ENCODE measurements around the gene TARBP1. TPM values are rescaled to one million over a fixed set of nuclear protein-coding genes. Genes with fewer than 3 reads are reported as not detected.
A peak's percentile ranks its signal among the peaks of the same experiment; 100 is the strongest.

The TARBP1 gene
- total and polyA plus RNA-seq, 2 of the 8 experiments (the other 6 are each of a cell fraction or from before 2014, with no cell fraction given): 21.9 to 32.3 TPM

GRCh38 chr1:234373064-234373958 is 105.7 kb downstream of the TARBP1 start, which contains the start of gene COA6 (continued):
- TF ChIP-seq CHD7 (IDR thresholded peaks at IDR 0.05; ENCODE audit: insufficient replicate concordance, low read length) (no peak), EP300 (IDR thresholded peaks at IDR 0.05; ENCODE audit: borderline replicate concordance in 1 of 2, low read depth in 2 of 2, low read length in 2 of 2) (no peak), BCL11A (IDR thresholded peaks at IDR 0.05; ENCODE audit: low read depth in 2 of 2, low read length in 2 of 2) (no peak), HDAC2 (IDR thresholded peaks at IDR 0.05; ENCODE audit: borderline replicate concordance in 1 of 2, low read depth in 2 of 2, low read length in 2 of 2) (peak in 1 of 2 experiments; percentile 9; a peak in 2 of 4 replicates), TCF12 (IDR thresholded peaks at IDR 0.05; ENCODE audit: low read depth, low read length) (no peak), MAX (IDR thresholded peaks at IDR 0.05) (peak; percentile 60)
- TF ChIP-seq, protein P1, sequence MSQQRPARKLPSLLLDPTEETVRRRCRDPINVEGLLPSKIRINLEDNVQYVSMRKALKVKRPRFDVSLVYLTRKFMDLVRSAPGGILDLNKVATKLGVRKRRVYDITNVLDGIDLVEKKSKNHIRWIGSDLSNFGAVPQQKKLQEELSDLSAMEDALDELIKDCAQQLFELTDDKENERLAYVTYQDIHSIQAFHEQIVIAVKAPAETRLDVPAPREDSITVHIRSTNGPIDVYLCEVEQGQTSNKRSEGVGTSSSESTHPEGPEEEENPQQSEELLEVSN (IDR thresholded peaks at IDR 0.05): 0 out of 2 replicates have a peak, but pooled peaks have one; percentile 48
